Parathyroid adenoma (tissue), 2 donors: ENCODE data around the gene ZNF644.

Experiments used
- H2AFZ ChIP-seq: fragments of 300-600 bp; sonication (generic); one replicate; pipeline ENCODE4 v1.7.0; 2017; ENCODE audit warnings: antibody characterized with exemption, mild to moderate bottlenecking
- H3K27ac ChIP-seq: fragments of 300-600 bp; sonication (generic); one replicate; pipeline ENCODE4 v1.7.0; 2017
- H3K27me3 ChIP-seq: fragments of 300-600 bp; sonication (generic); one replicate; pipeline ENCODE4 v1.7.0; 2017; ENCODE audit warnings: low read length; ENCODE audit not compliant: control insufficient read depth, insufficient read depth
- H3K36me3 ChIP-seq: fragments of 300-600 bp; sonication (generic); one replicate; pipeline ENCODE4 v1.7.0; 2017; ENCODE audit warnings: low read length; ENCODE audit not compliant: control insufficient read depth, insufficient read depth
- H3K4me1 ChIP-seq: fragments of 300-600 bp; sonication (generic); one replicate; pipeline ENCODE4 v1.7.0; 2017; ENCODE audit warnings: control low read depth
- H3K4me2 ChIP-seq: fragments of 300-600 bp; sonication (generic); one replicate; pipeline ENCODE4 v1.7.0; 2017; ENCODE audit warnings: low read length
- H3K4me3 ChIP-seq: fragments of 300-600 bp; sonication (generic); one replicate; pipeline ENCODE4 v1.7.0; 2017; ENCODE audit warnings: low read depth, low read length
- H3K79me2 ChIP-seq: fragments of 300-600 bp; sonication (generic); one replicate; pipeline ENCODE4 v1.7.0; 2017; ENCODE audit warnings: control low read depth
- H3K9ac ChIP-seq: fragments of 300-600 bp; sonication (generic); one replicate; pipeline ENCODE4 v1.7.0; 2017; ENCODE audit warnings: mild to moderate bottlenecking
- H3K9me3 ChIP-seq: fragments of 300-600 bp; sonication (generic); one replicate; pipeline ENCODE4 v1.7.0; 2017; ENCODE audit warnings: low read length; ENCODE audit not compliant: control insufficient read depth
- TF ChIP-seq, protein P1 (sequence below): fragments of 300-600 bp; sonication (generic); IDR thresholded peaks from one replicate; pipeline ENCODE4 v1.7.0; 2017; ENCODE audit warnings: antibody characterized with exemption, mild to moderate bottlenecking
- donor health status: primary hyperparathyroidism.

ZNF644 gene

GRCh38 chr1:90882221-90882620, 139.6 kb downstream of the ZNF644 start:
- Histone ChIP-seq H3K36me3 (no peaks in the 10 kb centered on the region), H3K9ac (no peak overlapping the region), H3K4me3 (no peak overlapping the region), H3K79me2 (no peaks in the 10 kb centered on the region), H3K27ac (no peak overlapping the region), H3K9me3 (no peaks in the 10 kb centered on the region), H3K4me1 (no peaks in the 10 kb centered on the region), H3K27me3 (no peaks in the 10 kb centered on the region), H2AFZ (no peak overlapping the region), H3K4me2 (no peak overlapping the region)
- TF ChIP-seq, protein P1, sequence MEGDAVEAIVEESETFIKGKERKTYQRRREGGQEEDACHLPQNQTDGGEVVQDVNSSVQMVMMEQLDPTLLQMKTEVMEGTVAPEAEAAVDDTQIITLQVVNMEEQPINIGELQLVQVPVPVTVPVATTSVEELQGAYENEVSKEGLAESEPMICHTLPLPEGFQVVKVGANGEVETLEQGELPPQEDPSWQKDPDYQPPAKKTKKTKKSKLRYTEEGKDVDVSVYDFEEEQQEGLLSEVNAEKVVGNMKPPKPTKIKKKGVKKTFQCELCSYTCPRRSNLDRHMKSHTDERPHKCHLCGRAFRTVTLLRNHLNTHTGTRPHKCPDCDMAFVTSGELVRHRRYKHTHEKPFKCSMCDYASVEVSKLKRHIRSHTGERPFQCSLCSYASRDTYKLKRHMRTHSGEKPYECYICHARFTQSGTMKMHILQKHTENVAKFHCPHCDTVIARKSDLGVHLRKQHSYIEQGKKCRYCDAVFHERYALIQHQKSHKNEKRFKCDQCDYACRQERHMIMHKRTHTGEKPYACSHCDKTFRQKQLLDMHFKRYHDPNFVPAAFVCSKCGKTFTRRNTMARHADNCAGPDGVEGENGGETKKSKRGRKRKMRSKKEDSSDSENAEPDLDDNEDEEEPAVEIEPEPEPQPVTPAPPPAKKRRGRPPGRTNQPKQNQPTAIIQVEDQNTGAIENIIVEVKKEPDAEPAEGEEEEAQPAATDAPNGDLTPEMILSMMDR = no peak

- no peaks in the 10 kb centered on the region for H3K27me3 ChIP-seq
- TF ChIP-seq, protein P1 = no peak
- no peak overlapping the region for H3K9ac ChIP-seq
- H2AFZ ChIP-seq = no peak overlapping the region
- no peaks in the 10 kb centered on the region for H3K9me3 ChIP-seq
- H3K4me1 ChIP-seq = no peaks in the 10 kb centered on the region
- no peak overlapping the region for H3K4me3 ChIP-seq
- H3K79me2 ChIP-seq = no peaks in the 10 kb centered on the region
- H3K4me2 ChIP-seq = no peak overlapping the region
- no peaks in the 10 kb centered on the region for H3K36me3 ChIP-seq
- H3K27ac ChIP-seq = no peak overlapping the region
Observed at GRCh38 chr1:90881034-90881433, 140.8 kb downstream of the ZNF644 start.

DNA sequence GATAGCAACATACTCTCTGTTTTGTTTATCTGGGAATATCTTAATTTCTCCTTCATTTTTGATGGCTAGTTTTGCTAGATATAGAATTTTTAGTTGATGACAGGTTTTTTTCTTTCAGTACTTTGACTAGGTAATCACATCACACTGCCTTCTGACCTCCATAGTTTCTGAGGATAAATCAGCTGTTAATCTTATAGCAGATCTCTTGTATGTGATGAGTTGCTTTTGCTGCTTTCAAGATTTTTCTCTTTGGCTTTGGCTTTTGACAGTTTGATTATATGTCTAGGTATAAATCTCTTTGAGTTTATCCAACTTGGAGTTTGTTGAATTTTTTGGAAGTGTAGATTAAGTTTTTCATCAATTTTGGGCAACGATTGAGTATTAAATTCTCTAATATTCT, 142.6 kb downstream of the ZNF644 start:
- Histone ChIP-seq H3K9ac (no peak overlapping the region), H3K4me3 (no peak overlapping the region), H3K27me3 (no peaks in the 10 kb centered on the region), H3K36me3 (no peaks in the 10 kb centered on the region), H3K9me3 (no peaks in the 10 kb centered on the region), H3K4me2 (no peak overlapping the region), H2AFZ (no peak overlapping the region), H3K4me1 (no peaks in the 10 kb centered on the region), H3K79me2 (no peaks in the 10 kb centered on the region), H3K27ac (no peak overlapping the region)
- TF ChIP-seq, protein P1 = no peak

- no peak overlapping the region for H2AFZ ChIP-seq
- H3K9me3 ChIP-seq = no peaks in the 10 kb centered on the region
- no peaks in the 10 kb centered on the region for H3K4me1 ChIP-seq
- H3K36me3 ChIP-seq = no peaks in the 10 kb centered on the region
- H3K27me3 ChIP-seq = no peaks in the 10 kb centered on the region
- no peak overlapping the region for H3K4me2 ChIP-seq
- H3K9ac ChIP-seq = no peak overlapping the region
- H3K4me3 ChIP-seq = no peak overlapping the region
- no peaks in the 10 kb centered on the region for H3K79me2 ChIP-seq
- TF ChIP-seq, protein P1 = no peak
- no peak overlapping the region for H3K27ac ChIP-seq
Observed at GRCh38 chr1:90876101-90876500, 145.7 kb downstream of the ZNF644 start.
